Fibroblast of skin of right biceps (primary cell): Measurements from ENCODE around the gene MTG2.
A peak's percentile ranks its signal among the peaks of the same experiment; 100 is the strongest.

Experiments
- DNase-seq: peaks from one replicate; pipeline ENCODE4 v3.0.0-alpha.2; 2013

MTG2 gene

DNA sequence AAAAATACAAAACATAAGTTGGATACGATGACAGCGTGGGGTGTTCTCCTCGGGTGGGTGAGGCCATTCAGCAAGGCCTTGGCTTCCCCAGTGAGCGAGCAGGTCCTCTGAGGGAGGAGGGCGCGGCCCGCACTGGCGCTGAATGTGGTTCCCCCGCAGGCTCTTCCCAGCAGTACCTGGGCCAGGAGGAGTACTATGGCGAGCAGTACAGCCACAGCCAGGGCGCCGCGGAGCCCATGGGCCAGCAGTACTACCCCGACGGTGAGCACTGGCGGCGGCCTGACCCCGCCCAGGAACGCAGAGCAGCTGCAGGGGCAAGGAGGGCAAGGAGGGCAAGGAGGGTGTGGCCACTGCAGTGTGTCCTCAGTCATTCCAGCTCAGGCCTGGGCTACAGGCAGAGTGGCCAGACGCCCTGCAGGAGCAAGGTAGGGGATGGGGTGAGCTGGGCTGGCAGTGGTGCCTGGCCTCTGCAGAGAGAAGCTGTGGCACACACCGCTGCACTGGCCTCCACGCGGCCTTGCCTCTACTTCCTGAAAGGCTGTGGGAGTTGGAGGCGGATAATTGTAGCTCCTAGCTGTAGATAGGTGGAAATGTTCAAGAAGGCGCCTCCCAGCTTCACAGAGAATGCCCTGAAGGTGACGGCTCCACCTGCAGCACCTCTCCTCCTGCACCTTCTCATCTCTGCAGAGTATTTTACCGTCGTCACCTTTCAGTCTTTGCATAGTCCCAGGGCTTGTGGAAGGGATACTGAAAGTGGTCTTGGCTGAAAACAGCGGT, 18.7 kb upstream of the MTG2 start:
- DNase-seq = no peak

DNA sequence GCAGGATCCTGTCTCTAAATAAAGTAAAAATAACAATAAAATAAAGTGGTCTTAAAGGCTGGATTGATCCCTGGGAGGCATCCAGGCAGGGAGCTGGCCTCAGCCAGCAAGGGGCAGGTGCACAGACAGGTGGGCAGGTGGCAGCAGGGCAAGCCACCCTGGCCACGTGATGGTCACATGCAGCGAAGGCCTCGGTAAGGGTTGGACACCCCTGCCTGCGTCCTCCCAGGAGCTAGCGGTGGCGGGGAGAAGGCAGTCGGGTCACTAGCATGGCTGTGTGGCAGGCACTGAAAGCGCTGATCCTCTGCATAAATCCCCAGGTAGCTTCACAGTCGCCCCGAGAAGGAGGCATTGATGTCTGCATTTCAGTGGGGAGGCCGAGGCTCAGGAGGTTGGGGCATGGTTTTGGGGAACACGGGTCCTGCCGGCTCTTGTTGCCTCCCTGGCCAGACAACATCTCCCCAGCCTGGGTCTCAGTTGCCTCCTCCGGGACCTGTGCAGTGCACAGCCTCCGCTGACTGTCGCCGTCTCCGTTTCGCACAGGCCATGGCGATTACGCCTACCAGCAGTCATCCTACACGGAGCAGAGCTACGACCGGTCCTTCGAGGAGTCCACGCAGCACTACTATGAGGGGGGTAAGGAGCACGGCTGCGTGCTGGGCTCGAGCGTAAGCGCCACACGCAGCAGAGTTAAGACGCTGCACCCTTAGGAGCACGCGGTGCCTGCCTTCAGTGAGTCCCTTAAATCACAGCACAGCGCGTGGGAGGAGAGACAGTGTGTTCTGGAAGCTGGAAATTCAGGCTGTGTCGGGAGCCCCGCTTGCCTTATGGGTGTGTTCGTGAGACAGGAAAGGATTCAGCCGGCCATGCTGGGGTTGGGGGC, 17.7 kb upstream of the MTG2 start:
- DNase-seq = no peak

DNA sequence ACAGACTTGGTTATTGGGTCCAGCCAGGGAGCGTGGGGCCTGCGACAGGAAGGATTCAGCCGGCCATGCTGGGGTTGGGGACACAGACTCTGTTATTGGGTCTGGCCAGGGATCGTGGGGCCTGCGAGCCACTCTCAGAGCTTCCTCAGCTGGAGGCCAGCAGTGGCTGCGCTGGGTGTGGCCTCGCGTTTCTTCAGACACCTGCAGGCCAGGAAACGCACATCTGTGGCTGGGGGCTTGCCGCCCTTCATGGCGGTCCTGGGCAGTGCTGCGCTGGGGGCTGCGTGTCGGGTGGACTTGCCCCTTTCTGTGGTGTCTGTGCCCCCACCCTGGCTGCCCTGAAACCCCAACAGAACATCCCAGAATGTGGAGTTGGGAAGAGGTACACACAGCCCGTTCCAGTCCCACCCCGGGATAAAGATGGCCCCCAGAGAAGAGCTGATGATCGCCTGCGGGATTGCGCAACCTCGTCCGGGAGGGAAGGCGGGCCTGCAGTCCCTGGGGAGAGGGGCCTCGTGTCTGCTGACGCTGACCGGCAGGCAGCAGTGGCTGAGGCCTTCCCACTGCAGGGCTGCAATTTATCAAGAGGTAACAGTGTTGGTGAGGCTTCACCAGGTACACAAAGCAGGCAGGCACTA, 16.9 kb upstream of the MTG2 start:
- no peak for DNase-seq

- no peak for DNase-seq
Observed at GRCh38 chr20:62167474-62167873, 15.4 kb upstream of the MTG2 start.

DNA sequence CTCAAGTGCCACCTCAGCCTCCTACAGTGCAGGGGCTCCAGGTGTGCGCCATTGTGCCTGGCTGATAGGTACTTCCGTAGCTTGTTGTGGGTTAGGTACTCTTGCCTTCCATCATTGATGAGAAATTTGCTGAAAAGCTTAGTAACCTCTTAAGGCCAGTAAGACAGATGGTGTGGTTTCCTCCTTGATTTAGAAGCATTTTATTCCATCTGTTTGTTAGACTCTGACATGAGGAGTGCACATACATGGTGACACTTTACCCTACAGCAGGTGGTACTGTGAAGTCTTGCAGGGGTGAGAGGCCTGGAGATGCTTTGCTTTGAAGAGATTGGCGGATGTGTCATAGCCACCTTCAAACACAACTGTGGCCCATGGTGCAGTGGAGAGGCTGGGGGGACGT, 14.8 kb upstream of the MTG2 start:
- DNase-seq = no peak

DNA sequence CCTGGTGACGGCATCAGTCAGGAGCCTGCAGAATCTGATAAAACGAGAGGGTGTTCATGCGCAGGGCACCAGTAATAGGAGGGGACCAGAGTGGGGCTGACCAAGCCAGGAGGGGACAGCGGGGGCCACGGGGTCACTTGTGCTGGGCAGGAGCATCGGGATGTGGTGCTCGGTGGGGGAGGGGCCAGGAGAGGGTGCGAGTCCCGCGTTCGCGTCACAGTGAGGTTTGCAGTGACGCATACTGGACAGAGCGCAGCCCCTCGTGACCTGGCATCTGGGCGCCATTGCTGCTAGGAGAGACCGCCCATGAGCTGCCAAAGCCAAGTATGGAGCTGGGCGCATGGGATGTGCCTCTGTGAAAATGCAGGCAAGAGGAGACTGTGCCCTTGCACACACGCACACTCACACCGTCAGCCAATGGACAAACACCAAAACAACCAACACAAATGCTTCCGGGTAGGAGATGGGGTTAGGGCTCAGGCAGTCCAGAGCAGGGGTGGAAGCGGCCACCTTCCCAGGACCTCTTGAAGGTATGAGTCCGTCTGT, 13.9 kb upstream of the MTG2 start:
- DNase-seq = no peak

DNA sequence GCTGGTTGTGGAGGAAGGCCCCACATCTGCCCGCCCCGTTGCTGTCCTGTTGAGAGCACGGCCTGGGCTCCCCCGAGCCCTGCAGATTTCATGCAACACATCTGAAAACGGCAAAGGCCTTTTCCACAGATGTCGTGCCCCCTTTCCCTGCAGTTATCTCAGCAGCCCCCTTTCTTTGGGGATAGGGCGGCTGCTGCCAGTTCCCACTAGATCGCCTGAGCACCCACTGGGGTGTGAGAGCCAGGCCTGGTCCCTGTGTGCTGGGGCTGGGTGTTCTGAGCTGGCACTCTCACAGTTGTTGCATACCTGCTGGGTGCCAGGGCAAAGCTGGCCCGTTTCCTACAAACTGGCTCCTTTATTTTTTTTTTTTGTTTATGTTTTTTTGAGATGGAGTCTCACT, 12.3 kb upstream of the MTG2 start:
- no peak for DNase-seq

- no peak for DNase-seq
Observed at GRCh38 chr20:62171245-62171644, 11.6 kb upstream of the MTG2 start.

- DNase-seq = no peak
Observed at GRCh38 chr20:62172666-62173065, 10.2 kb upstream of the MTG2 start.

- DNase-seq = no peak
Observed at GRCh38 chr20:62174021-62174804, 8.6 kb upstream of the MTG2 start.

- DNase-seq = no peak
Observed at GRCh38 chr20:62174870-62175624, 7.8 kb upstream of the MTG2 start.

- no peak for DNase-seq
Observed at GRCh38 chr20:62175711-62176110, 7.1 kb upstream of the MTG2 start.

GRCh38 chr20:62176866-62177265, 6.0 kb upstream of the MTG2 start:
- DNase-seq = no peak

DNA sequence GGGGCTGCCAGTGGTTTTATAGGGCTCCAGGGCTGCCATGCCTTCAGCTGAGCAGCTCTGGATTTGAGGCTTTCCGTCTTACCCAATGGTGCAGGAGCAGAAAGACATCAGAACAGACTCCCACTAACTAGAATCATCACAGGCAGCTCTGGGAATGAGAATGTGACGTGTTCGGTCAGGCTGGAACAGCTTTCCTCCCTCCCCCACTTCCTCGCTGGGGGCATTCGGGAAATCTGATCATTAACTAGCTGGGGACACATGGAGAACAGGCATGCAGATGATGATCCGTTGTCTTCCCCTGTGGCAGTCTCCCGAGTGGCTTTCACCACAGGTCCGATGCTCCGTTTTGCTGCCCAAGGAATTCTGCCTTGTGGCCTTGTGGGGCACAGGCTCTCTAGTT, 5.5 kb upstream of the MTG2 start:
- DNase-seq = peak; percentile 58

GRCh38 chr20:62178316-62179161, 4.3 kb upstream of the MTG2 start:
- DNase-seq = no peak

DNA sequence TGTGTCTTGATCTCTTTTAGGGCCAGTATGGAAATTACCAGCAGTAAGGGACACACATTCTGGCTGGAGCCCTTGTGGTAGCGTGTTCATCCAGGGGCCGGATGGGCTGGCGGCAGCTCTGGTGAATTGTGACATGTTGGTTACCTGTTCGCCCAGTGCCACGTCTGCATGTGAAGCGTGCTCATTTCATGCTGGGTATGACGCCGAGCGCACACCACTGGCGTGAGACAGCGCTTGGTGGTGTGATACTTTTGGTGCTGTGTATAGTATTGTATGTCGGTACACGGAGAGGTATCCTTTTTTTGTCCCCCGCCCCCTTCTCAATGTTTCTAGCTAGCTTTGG, 3.7 kb upstream of the MTG2 start:
- DNase-seq = no peak

GRCh38 chr20:62181808-62182207, 1.0 kb upstream of the MTG2 start:
- no peak for DNase-seq

DNA sequence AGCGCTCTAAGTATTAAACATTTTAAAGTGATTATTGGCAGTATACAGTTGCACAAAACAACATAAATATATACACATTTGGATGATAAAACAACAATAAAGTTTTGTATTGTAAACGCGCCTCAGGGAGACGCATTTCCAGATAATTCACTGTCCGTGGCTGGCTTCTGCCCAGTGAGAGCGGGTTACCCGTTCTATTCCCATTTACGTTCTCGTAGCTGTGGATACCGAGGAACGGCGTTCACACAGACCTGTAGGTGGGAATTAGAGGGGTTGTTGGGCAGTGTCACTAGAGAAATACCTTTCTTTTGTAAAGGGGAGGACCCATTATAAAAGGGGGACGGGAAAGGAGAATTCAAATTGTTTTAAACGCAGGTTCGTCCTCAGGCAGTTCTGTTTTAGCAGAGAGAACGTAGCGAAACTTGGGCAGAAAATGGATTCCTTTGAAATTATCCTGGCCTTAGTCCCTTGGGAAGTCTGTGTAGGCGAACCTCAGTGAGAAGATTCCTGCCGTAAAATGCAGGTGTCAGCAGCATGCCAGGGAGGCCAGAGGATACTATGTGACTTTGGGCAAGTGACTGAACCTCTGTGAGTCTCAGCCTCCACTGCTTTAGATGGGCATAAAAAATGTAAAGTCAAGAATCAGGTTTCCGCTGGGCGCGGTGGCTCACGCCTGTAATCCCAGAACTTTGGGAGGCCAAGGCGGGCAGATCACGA, 756 bp downstream of the MTG2 start:
- DNase-seq = no peak

DNA sequence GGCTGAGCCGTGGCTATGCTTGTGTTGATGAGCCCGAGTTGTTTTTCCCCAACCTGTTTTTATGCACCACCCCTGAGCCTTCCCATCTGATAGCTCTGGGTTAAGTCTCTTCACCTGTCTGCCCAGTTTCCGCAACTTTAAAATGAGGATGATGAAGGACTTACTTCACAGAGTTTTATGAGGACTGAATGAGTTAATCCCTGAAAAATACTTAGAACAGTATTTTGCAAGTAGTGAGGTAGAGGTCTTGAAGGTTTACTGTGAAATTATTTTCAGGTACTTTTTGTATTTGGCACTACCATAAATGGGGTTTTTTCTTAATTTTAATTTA, 3.2 kb downstream of the MTG2 start:
- DNase-seq = no peak
